Loucy (cell line): Measurements from ENCODE around the gene RUSC1.

Experiments
- H2AFZ ChIP-seq: fragments of 200-600 bp; sonication (generic); 2 replicates; pipeline ENCODE4 v1.6.0; 2016; ENCODE audit warnings: antibody characterized with exemption, mild to moderate bottlenecking, low read length, moderate library complexity
- H3F3A ChIP-seq: fragments of 200-600 bp; 2 replicates; pipeline ENCODE4 v1.6.0; 2016; ENCODE audit warnings: antibody characterized with exemption, low read depth, mild to moderate bottlenecking
- H3K27me3 ChIP-seq: fragments of 200-600 bp; sonication (generic); 2 replicates; pipeline ENCODE4 v1.6.1; 2014; ENCODE audit warnings: low read length, mild to moderate bottlenecking; ENCODE audit not compliant: insufficient read depth, poor library complexity, severe bottlenecking
- H3K36me3 ChIP-seq: fragments of 200-600 bp; sonication (generic); 2 replicates; pipeline ENCODE4 v1.6.1; 2016; ENCODE audit warnings: low read length; ENCODE audit not compliant: insufficient read depth
- H3K4me1 ChIP-seq: fragments of 200-600 bp; sonication (generic); 2 replicates; pipeline ENCODE4 v1.5.1; 2014; ENCODE audit warnings: low read length, mild to moderate bottlenecking; ENCODE audit not compliant: insufficient read depth, poor library complexity, severe bottlenecking
- H3K4me2 ChIP-seq: fragments of 200-600 bp; sonication (generic); 2 replicates; pipeline ENCODE4 v1.6.0; 2014; ENCODE audit warnings: antibody characterized with exemption, low read length, low read depth, mild to moderate bottlenecking; ENCODE audit not compliant: poor library complexity, severe bottlenecking
- H3K4me3 ChIP-seq: fragments of 200-600 bp; sonication (generic); 2 replicates; pipeline ENCODE4 v1.5.1; 2014; ENCODE audit warnings: low read length, mild to moderate bottlenecking, mixed read lengths; ENCODE audit not compliant: poor library complexity, severe bottlenecking
- H3K79me2 ChIP-seq: fragments of 200-600 bp; sonication (generic); 2 replicates; pipeline ENCODE4 v1.6.1; 2014; ENCODE audit warnings: low read length; ENCODE audit not compliant: insufficient read depth
- H3K9ac ChIP-seq: fragments of 200-600 bp; sonication (generic); 2 replicates; pipeline ENCODE4 v1.6.0; 2014; ENCODE audit warnings: mild to moderate bottlenecking, low read depth, low read length, moderate library complexity; ENCODE audit not compliant: poor library complexity, severe bottlenecking
- H3K9me2 ChIP-seq: fragments of 200-600 bp; sonication (generic); replicated peaks from 2 replicates; pipeline ENCODE4 v1.6.1; 2016; ENCODE audit warnings: low read depth, low read length, mixed read lengths
- H3K9me3 ChIP-seq: fragments of 200-600 bp; sonication (generic); 2 replicates; pipeline ENCODE4 v1.6.1; 2014; ENCODE audit warnings: mild to moderate bottlenecking, antibody characterized with exemption, low read length, low read depth; ENCODE audit not compliant: insufficient read depth
- H4K20me1 ChIP-seq: fragments of 200-600 bp; sonication (generic); 2 replicates; pipeline ENCODE4 v1.6.0; 2014; ENCODE audit warnings: antibody characterized with exemption, low read length, mild to moderate bottlenecking; ENCODE audit not compliant: insufficient read depth, poor library complexity, severe bottlenecking
- CTCF ChIP-seq: fragments of 200-600 bp; sonication (generic); conservative IDR thresholded peaks from 2 replicates; pipeline ENCODE4 v1.5.1; 2014; ENCODE audit warnings: mild to moderate bottlenecking, antibody characterized with exemption, low read length
- EZH2phosphoT487 ChIP-seq: fragments of 200-600 bp; IDR thresholded peaks from 2 replicates; pipeline ENCODE4 v1.6.1; 2018; ENCODE audit warnings: antibody characterized with exemption, mild to moderate bottlenecking, moderate library complexity, borderline replicate concordance

Gene RUSC1

DNA sequence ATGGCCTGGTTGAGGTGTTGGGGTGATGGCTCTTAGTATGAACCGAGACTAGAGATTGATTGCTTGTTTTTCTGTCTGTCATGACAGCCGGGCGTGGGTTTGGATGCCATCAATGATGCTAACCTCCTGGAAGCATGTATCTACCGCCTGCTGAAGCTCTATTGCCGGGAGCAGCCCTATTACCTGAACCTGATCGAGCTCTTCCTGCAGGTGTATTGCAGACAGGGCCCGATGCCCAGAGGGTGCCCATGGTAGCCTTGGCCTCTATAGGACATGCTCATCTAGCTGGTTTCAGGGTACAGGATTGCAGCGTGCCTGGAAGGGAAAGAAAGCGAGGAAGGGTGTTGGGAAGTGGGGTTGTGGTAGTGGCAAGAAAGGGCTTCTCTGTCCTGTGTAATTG, 2.6 kb upstream of the RUSC1 start:
- peaks cover 9% of the 10 kb centered on the region for H3K4me1 ChIP-seq
- TF ChIP-seq CTCF (no peak), EZH2phosphoT487 (no peak)
- H3K9ac ChIP-seq, result no peak overlapping the region
- peaks cover 32% of the 10 kb centered on the region for H3K79me2 ChIP-seq
- no peaks in the 10 kb centered on the region for H3K27me3 ChIP-seq
- peaks cover 49% of the 10 kb centered on the region; the same call in 1 of the 2 replicates for H3K36me3 ChIP-seq
- no peaks in the 10 kb centered on the region for H3K9me2 ChIP-seq
- H2AFZ ChIP-seq, result no peak overlapping the region
- no peaks in the 10 kb centered on the region for H3F3A ChIP-seq
- no peaks in the 10 kb centered on the region for H3K9me3 ChIP-seq
- no peak overlapping the region for H3K4me3 ChIP-seq
- H4K20me1 ChIP-seq, result peaks cover 28% of the 10 kb centered on the region
- H3K4me2 ChIP-seq, result no peak overlapping the region

DNA sequence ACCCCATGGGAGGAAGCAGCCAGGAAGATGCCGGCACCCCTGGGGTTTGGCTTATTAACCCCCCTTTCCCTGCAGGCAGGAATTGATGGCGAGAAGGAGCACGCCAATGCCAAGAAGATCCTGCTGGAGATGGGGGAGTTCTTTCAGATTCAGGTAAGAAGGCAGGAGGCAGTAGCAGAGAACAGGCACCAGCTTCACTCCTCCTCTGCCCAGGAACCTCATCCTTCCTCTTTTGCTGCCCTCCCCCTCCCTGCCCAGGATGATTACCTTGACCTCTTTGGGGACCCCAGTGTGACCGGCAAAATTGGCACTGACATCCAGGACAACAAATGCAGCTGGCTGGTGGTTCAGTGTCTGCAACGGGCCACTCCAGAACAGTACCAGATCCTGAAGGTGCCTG, 1.2 kb upstream of the RUSC1 start:
- Histone ChIP-seq H3K4me1 (peaks cover 8% of the 10 kb centered on the region), H4K20me1 (peaks cover 23% of the 10 kb centered on the region), H3K4me3 (no peak overlapping the region), H3F3A (no peaks in the 10 kb centered on the region), H3K9me2 (no peaks in the 10 kb centered on the region), H3K79me2 (peaks cover 22% of the 10 kb centered on the region), H3K27me3 (no peaks in the 10 kb centered on the region), H3K9me3 (no peaks in the 10 kb centered on the region), H3K4me2 (no peak overlapping the region), H3K36me3 (peaks cover 47% of the 10 kb centered on the region; the same call in 1 of the 2 replicates), H2AFZ (no peak overlapping the region), H3K9ac (no peak overlapping the region)
- TF ChIP-seq CTCF, result no peak
- no peak for TF ChIP-seq EZH2phosphoT487

- Histone ChIP-seq H3K4me1 (peaks cover 15% of the 10 kb centered on the region), H3K4me3 (no peak overlapping the region), H2AFZ (no peak overlapping the region), H3K9me2 (no peaks in the 10 kb centered on the region), H3F3A (no peaks in the 10 kb centered on the region), H3K27me3 (no peaks in the 10 kb centered on the region), H3K9ac (no peak overlapping the region), H3K79me2 (peaks cover 22% of the 10 kb centered on the region), H3K9me3 (no peaks in the 10 kb centered on the region), H3K36me3 (peaks cover 41% of the 10 kb centered on the region; the same call in 1 of the 2 replicates), H3K4me2 (no peak overlapping the region), H4K20me1 (peaks cover 23% of the 10 kb centered on the region)
- no peak for TF ChIP-seq EZH2phosphoT487
These were observed 442 bp upstream of the RUSC1 start for GRCh38 chr1:155320252-155320651.
